Adrenal gland (tissue), 12 donors: ENCODE results near the gene ANKRD55. TPM values are rescaled to one million over a fixed set of nuclear protein-coding genes. Genes with fewer than 3 reads are reported as not detected.

ENCODE experiments used
- DNase-seq, 7 donors: peaks; one replicate each; pipeline ENCODE4 v3.0.0-alpha.2; 2019 to 2020
- H3K27ac ChIP-seq, 5 donors: fragments of 200-600 bp; sonication (generic) in 4 of 5; 1 replicate in 3 of 5; 2 replicates in 2 of 5; pipeline versions ENCODE4 v1.5.1 to v1.8.0; 2016 to 2020; ENCODE audit warnings: mild to moderate bottlenecking in 1 of 5
- H3K27me3 ChIP-seq: fragments of 200-600 bp; 2 replicates; pipeline ENCODE4 v1.8.0; 2021
- H3K36me3 ChIP-seq, 2 donors: fragments of 200-600 bp; replicated peaks in 1 of 2; 1 replicate in 1 of 2; 2 replicates in 1 of 2; pipeline versions ENCODE4 v1.5.1 to v1.8.0; 2018 to 2022
- H3K4me1 ChIP-seq, 2 donors: fragments of 200-600 bp; replicated peaks in 1 of 2; 1 replicate in 1 of 2; 2 replicates in 1 of 2; pipeline versions ENCODE4 v1.5.1 to v1.8.0; 2018 to 2021
- H3K4me3 ChIP-seq, 4 donors: fragments of 200-600 bp; sonication (generic) in 3 of 4; one replicate each; pipeline ENCODE4 v1.5.1; 2016 to 2018
- H3K9me3 ChIP-seq, 3 donors: fragments of 200-600 bp; sonication (generic) in 1 of 3; replicated peaks in 1 of 3; 1 replicate in 2 of 3; 2 replicates in 1 of 3; pipeline versions ENCODE4 v1.5.1 to v1.8.0; 2016 to 2021
- CTCF ChIP-seq, 6 experiments: fragments of 450-650 bp in 4 of 6; fragments of 200-600 bp in 2 of 6; sonication (generic) in 1 of 6; IDR thresholded peaks; 1 replicate in 5 of 6; 2 replicates in 1 of 6; pipeline versions ENCODE4 v1.5.1 to v1.8.0; 2016 to 2021; ENCODE audit warnings: antibody characterized with exemption in 6 of 6, mild to moderate bottlenecking in 2 of 6, moderate library complexity in 1 of 6
- POLR2A ChIP-seq, 2 donors: fragments of 450-650 bp; IDR thresholded peaks; one replicate each; pipeline ENCODE4 v1.6.1; 2017; ENCODE audit warnings: antibody characterized with exemption in 2 of 2, mild to moderate bottlenecking in 2 of 2, moderate library complexity in 1 of 2
- WGBS, 4 donors: extraction: QIAGEN DNeasy Blood & Tissue Kit in 2 of 4; methylation state at CpG; one replicate each; pipeline versions ENCODE4 v1.1.5 to v1.1.7; 2013 to 2017; 5-methylcytosine and 5-hydroxymethylcytosine counted together
- intact Hi-C, 2 donors: fragments of 100-400 bp; cut with DNase I; formaldehyde crosslinking; loops; one replicate each; pipeline versions ENCODE4 v1.14.1 to v1.15.0; 2022 to 2023
- polyA plus RNA-seq, 3 donors: library from polyadenylated mRNA; stranded (reverse); fragments of 200-250 nt in 2 of 3; fragments of 350-450 nt in 1 of 3; fragmentation: Illumina TruSeq in 1 of 3; extraction: RNeasy Lipid Tissue Mini Kit (QIAGEN cat#74804) in 1 of 3; gene quantifications; one replicate each; pipeline ENCODE4 v1.2.3, GENCODE V29; 2013 to 2014
- total RNA-seq, 9 donors: library from RNA; depleted of rRNA in 4 of 9; stranded (reverse); fragments of >200 nt in 4 of 9; fragments of 120-200 nt in 1 of 9; fragmentation: NEBNext Ultra II Directional in 1 of 9; extraction: Animal tissue kit (Norgen Biotek cat#: 25700) in 1 of 9; gene quantifications; one replicate each; pipeline versions ENCODE4 v1.1.0 to v1.2.4, GENCODE V29; 2013 to 2023
- donor health status: healthy with polysubstance abuse.
- donor health status: Bipolar disorder and iron deficiency.
- donor health status: DM: yes; HTN: yes; CAD: no.
- donor health status: DM: no; HTN: no; CAD: no.
- donor health status: DM: no; HTN: no; CAD: no.
- donor health status: DM: yes; HTN: yes; CAD: no.

Gene ANKRD55
- total and polyA plus RNA-seq, 12 donors, result 0.03 to 0.81 (median 0.29) TPM; not detected in 4

- Histone ChIP-seq H3K27me3 (no peaks in the 10 kb centered on the region), H3K36me3 (no peaks in the 10 kb centered on the region), H3K4me1 (no peaks in the 10 kb centered on the region), H3K4me3 (no peak overlapping the region), H3K9me3 (no peaks in the 10 kb centered on the region), H3K27ac (no peak overlapping the region)
- DNase-seq, result no peak
- intact Hi-C loops, result no loop called here
- no peak for TF ChIP-seq POLR2A (IDR thresholded peaks at IDR 0.05)
- no peak for TF ChIP-seq CTCF (IDR thresholded peaks at IDR 0.05)
- 87 to 90% (median 89%) methylated on average over 4 to 5 of the region's 5 CpGs for WGBS, 4 donors
Observed at GRCh38 chr5:56142614-56143372, 90.3 kb downstream of the ANKRD55 start.

GRCh38 chr5:56142233-56142613 lies 90.9 kb downstream of the ANKRD55 start:
- intact Hi-C loops, result no loop called here
- H3K27ac ChIP-seq, result no peak overlapping the region
- no peaks in the 10 kb centered on the region for H3K36me3 ChIP-seq
- no peak for DNase-seq
- no peaks in the 10 kb centered on the region for H3K27me3 ChIP-seq
- no peaks in the 10 kb centered on the region for H3K4me1 ChIP-seq
- TF ChIP-seq CTCF (IDR thresholded peaks at IDR 0.05) (no peak), POLR2A (IDR thresholded peaks at IDR 0.05) (no peak)
- no peaks in the 10 kb centered on the region for H3K9me3 ChIP-seq
- 89 to 95% (median 91%) methylated on average over 6 of the region's 6 CpGs for WGBS, 4 donors
- H3K4me3 ChIP-seq, result no peak overlapping the region

- WGBS, 4 donors, result 63 to 68% (median 64%) methylated on average over 3 of the region's 3 CpGs
- no peak for DNase-seq
- Histone ChIP-seq H3K9me3 (no peaks in the 10 kb centered on the region), H3K4me3 (no peak overlapping the region), H3K4me1 (no peaks in the 10 kb centered on the region), H3K27me3 (no peaks in the 10 kb centered on the region), H3K27ac (no peak overlapping the region), H3K36me3 (no peaks in the 10 kb centered on the region)
- intact Hi-C loops, result no loop called here
- TF ChIP-seq CTCF (IDR thresholded peaks at IDR 0.05) (no peak), POLR2A (IDR thresholded peaks at IDR 0.05) (no peak)
Observed at GRCh38 chr5:56140073-56140472, 93.1 kb downstream of the ANKRD55 start.

GRCh38 chr5:56130664-56131063 lies 102.5 kb downstream of the ANKRD55 start:
- TF ChIP-seq POLR2A (IDR thresholded peaks at IDR 0.05), result no peak
- WGBS, 4 donors, result 88 to 92% (median 90%) methylated on average over 2 of the region's 2 CpGs
- DNase-seq, result no peak
- Histone ChIP-seq H3K9me3 (peaks cover 0 to 5% (median 0%) of the 10 kb centered on the region in 3 donors), H3K4me3 (no peak overlapping the region), H3K27me3 (no peaks in the 10 kb centered on the region), H3K4me1 (no peaks in the 10 kb centered on the region), H3K36me3 (no peaks in the 10 kb centered on the region), H3K27ac (no peak overlapping the region)
- intact Hi-C loops, result no loop called here

GRCh38 chr5:56129288-56129687 lies 103.8 kb downstream of the ANKRD55 start:
- Histone ChIP-seq H3K4me3 (no peak overlapping the region), H3K4me1 (peaks cover 6 to 8% of the 10 kb centered on the region in 2 donors), H3K27me3 (no peaks in the 10 kb centered on the region), H3K9me3 (peaks cover 0 to 5% (median 0%) of the 10 kb centered on the region in 3 donors), H3K36me3 (no peaks in the 10 kb centered on the region), H3K27ac (no peak overlapping the region)
- no peak for TF ChIP-seq CTCF (IDR thresholded peaks at IDR 0.05)
- no peak for TF ChIP-seq POLR2A (IDR thresholded peaks at IDR 0.05)
- WGBS, 4 donors, result 68 to 78% (median 72%) methylated on average over 4 of the region's 4 CpGs
- DNase-seq, result no peak
- intact Hi-C loops, result no loop called here
